Measurements from ENCODE around the gene TSC1. TPM values are rescaled to one million over a fixed set of nuclear protein-coding genes. Genes with fewer than 3 reads are reported as not detected.

Gene TSC1
- total RNA-seq, 1 experiment from 2014 or later = 19.3 TPM

DNA sequence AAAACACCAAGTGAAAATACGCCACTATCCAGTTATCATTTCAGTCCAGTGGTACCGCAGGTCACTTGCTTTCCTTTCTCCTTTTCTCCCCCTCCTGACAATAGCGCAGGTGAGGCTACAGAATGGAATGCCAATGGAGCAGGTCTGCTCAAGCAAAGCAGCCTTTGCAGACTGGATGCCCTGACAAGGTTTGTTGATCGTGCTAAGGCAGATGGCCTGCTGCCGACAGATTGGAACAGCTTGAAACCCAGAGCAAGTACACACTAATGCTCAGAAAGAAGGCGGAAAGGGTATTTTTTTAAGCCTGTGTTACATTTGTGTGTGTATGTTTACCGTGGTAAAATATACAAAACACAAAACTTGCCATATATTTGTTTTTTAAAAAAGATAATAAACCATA is 46.4 kb downstream of the TSC1 start:
- no peak overlapping the region for H3K9ac ChIP-seq (ENCODE audit: low read length)
- no peaks in the 10 kb centered on the region for H4K20me1 ChIP-seq (ENCODE audit: low read length)
- intact Hi-C loops (cut with micrococcal nuclease) = no loop called here
- peaks cover 19% of the 10 kb centered on the region for H3K4me1 ChIP-seq (ENCODE audit: insufficient read depth, low read length)
- no peaks in the 10 kb centered on the region for H3F3A ChIP-seq (ENCODE audit: low read length, unreplicated experiment)
- DNase-seq (no peak), ATAC-seq (no peak)
- no peaks in the 10 kb centered on the region for H3K79me2 ChIP-seq (ENCODE audit: low read length)
- no peak overlapping the region for H3K27ac ChIP-seq (ENCODE audit: low read length)
- ChIA-PET POLR2A (ENCODE audit: unreplicated experiment) (no interaction called here), CTCF (no interaction called here)
- no TSS peak for BruUV-seq (replicated peaks)
- H3K9me2 ChIP-seq (replicated peaks; ENCODE audit: low read length) = no peaks in the 10 kb centered on the region
- peaks cover 16% of the 10 kb centered on the region for H3K36me3 ChIP-seq (ENCODE audit: low read depth, low read length)
- H3K9me3 ChIP-seq (ENCODE audit: low read length) = no peaks in the 10 kb centered on the region
- H3K4me3 ChIP-seq (ENCODE audit: low read length) = no peak overlapping the region
- no peak overlapping the region for H2AFZ ChIP-seq (ENCODE audit: low read length)
- no peaks in the 10 kb centered on the region for H3K27me3 ChIP-seq (ENCODE audit: low read length)
- H3K4me2 ChIP-seq (ENCODE audit: low read length) = no peak overlapping the region
- TF ChIP-seq, protein P1, sequence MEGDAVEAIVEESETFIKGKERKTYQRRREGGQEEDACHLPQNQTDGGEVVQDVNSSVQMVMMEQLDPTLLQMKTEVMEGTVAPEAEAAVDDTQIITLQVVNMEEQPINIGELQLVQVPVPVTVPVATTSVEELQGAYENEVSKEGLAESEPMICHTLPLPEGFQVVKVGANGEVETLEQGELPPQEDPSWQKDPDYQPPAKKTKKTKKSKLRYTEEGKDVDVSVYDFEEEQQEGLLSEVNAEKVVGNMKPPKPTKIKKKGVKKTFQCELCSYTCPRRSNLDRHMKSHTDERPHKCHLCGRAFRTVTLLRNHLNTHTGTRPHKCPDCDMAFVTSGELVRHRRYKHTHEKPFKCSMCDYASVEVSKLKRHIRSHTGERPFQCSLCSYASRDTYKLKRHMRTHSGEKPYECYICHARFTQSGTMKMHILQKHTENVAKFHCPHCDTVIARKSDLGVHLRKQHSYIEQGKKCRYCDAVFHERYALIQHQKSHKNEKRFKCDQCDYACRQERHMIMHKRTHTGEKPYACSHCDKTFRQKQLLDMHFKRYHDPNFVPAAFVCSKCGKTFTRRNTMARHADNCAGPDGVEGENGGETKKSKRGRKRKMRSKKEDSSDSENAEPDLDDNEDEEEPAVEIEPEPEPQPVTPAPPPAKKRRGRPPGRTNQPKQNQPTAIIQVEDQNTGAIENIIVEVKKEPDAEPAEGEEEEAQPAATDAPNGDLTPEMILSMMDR (conservative IDR thresholded peaks at IDR 0.05; ENCODE audit: low read depth, low read length) = no peak
- no peak for TF ChIP-seq EZH2phosphoT487 (IDR thresholded peaks at IDR 0.05; ENCODE audit: borderline replicate concordance, low read length)
- TF ChIP-seq EZH2 (IDR thresholded peaks at IDR 0.05; ENCODE audit: low read length, unreplicated experiment) = no peak

DNA sequence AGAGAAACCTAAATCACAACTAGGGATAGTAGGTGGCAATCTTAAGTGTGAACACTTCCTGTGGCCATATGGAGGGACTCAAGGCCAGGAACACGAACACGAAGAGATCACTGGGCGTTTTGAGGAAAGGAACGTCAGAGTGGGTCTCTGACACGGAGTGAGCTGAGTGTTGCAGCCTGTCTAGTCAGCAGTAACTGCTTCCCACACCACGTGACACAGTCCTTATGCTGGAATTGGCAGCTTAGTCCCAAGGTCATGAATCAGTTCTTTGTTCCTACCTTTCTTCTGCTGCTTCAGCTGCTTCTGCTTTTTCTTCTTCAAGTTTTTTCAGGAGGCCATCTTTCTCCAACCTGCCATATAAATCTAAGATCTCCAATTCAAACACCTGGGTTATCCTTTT is 47.5 kb downstream of the TSC1 start:
- Histone ChIP-seq H3F3A (ENCODE audit: low read length, unreplicated experiment) (no peaks in the 10 kb centered on the region), H3K27ac (ENCODE audit: low read length) (no peak overlapping the region), H3K9ac (ENCODE audit: low read length) (no peak overlapping the region), H3K36me3 (ENCODE audit: low read depth, low read length) (peaks cover 16% of the 10 kb centered on the region), H3K79me2 (ENCODE audit: low read length) (no peaks in the 10 kb centered on the region), H3K4me2 (ENCODE audit: low read length) (no peak overlapping the region), H3K4me1 (ENCODE audit: insufficient read depth, low read length) (peaks cover 19% of the 10 kb centered on the region), H3K27me3 (ENCODE audit: low read length) (no peaks in the 10 kb centered on the region), H4K20me1 (ENCODE audit: low read length) (no peaks in the 10 kb centered on the region), H2AFZ (ENCODE audit: low read length) (no peak overlapping the region), H3K9me2 (replicated peaks; ENCODE audit: low read length) (no peaks in the 10 kb centered on the region), H3K4me3 (ENCODE audit: low read length) (no peak overlapping the region), H3K9me3 (ENCODE audit: low read length) (no peaks in the 10 kb centered on the region)
- ChIA-PET POLR2A (ENCODE audit: unreplicated experiment) (no interaction called here), CTCF (no interaction called here)
- no TSS peak for BruUV-seq (replicated peaks)
- TF ChIP-seq, protein P1 (conservative IDR thresholded peaks at IDR 0.05; ENCODE audit: low read depth, low read length) = no peak
- TF ChIP-seq EZH2 (IDR thresholded peaks at IDR 0.05; ENCODE audit: low read length, unreplicated experiment) (no peak), EZH2phosphoT487 (IDR thresholded peaks at IDR 0.05; ENCODE audit: borderline replicate concordance, low read length) (no peak)
- ATAC-seq (no peak), DNase-seq (no peak)
- intact Hi-C loops (cut with micrococcal nuclease) = no loop called here

DNA sequence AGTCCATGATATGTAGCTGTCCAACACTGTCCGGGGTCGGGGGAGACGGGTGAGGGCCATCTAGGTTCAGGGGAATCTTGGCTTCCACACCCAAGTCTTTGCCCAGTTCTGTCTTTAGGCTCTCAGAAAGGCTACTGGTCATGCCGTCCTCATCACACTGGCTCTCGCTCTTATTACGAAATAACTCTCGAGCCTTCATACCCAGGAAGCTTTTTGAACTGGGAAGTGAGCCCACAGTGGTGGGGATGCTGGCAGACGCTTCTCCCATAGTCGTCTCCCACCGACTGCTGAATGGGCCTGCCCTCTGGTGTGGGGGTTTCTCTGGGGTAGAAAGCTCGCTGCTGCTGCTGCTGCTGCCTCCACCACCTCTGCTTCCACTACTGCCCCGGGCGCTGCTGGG is 48.2 kb downstream of the TSC1 start:
- H3K4me2 ChIP-seq (ENCODE audit: low read length) = no peak overlapping the region
- peaks cover 19% of the 10 kb centered on the region for H3K4me1 ChIP-seq (ENCODE audit: insufficient read depth, low read length)
- H3K9me2 ChIP-seq (replicated peaks; ENCODE audit: low read length) = no peaks in the 10 kb centered on the region
- DNase-seq = no peak
- no peaks in the 10 kb centered on the region for H3K79me2 ChIP-seq (ENCODE audit: low read length)
- no peak overlapping the region for H3K9ac ChIP-seq (ENCODE audit: low read length)
- POLR2A ChIA-PET (ENCODE audit: unreplicated experiment) = no interaction called here
- H3F3A ChIP-seq (ENCODE audit: low read length, unreplicated experiment) = no peaks in the 10 kb centered on the region
- H4K20me1 ChIP-seq (ENCODE audit: low read length) = no peaks in the 10 kb centered on the region
- no peaks in the 10 kb centered on the region for H3K9me3 ChIP-seq (ENCODE audit: low read length)
- peaks cover 10% of the 10 kb centered on the region for H3K36me3 ChIP-seq (ENCODE audit: low read depth, low read length)
- H3K4me3 ChIP-seq (ENCODE audit: low read length) = no peak overlapping the region
- intact Hi-C loops (cut with micrococcal nuclease) = no loop called here
- ATAC-seq = no peak
- TF ChIP-seq, protein P1 (conservative IDR thresholded peaks at IDR 0.05; ENCODE audit: low read depth, low read length) = no peak
- TF ChIP-seq EZH2phosphoT487 (IDR thresholded peaks at IDR 0.05; ENCODE audit: borderline replicate concordance, low read length) = no peak
- TF ChIP-seq EZH2 (IDR thresholded peaks at IDR 0.05; ENCODE audit: low read length, unreplicated experiment) = no peak
- no peak overlapping the region for H2AFZ ChIP-seq (ENCODE audit: low read length)
- CTCF ChIA-PET = no interaction called here
- no peaks in the 10 kb centered on the region for H3K27me3 ChIP-seq (ENCODE audit: low read length)
- no peak overlapping the region for H3K27ac ChIP-seq (ENCODE audit: low read length)
- BruUV-seq (replicated peaks) = TSS peak; percentile 11

Measured in PC-3 (cell line).